LNCAP (cell line): ENCODE results near the gene SHB.

Source experiments
- CTCF ChIP-seq: fragments of 450-650 bp; IDR thresholded peaks from 2 replicates; pipeline ENCODE4 v1.5.1; 2017; ENCODE audit warnings: mild to moderate bottlenecking

The SHB gene

GRCh38 chr9:37958154-37958553 lies 110.9 kb downstream of the SHB start:
- no peak for TF ChIP-seq CTCF

- TF ChIP-seq CTCF, result no peak
Observed at GRCh38 chr9:37957664-37957953, 111.4 kb downstream of the SHB start.

- no peak for TF ChIP-seq CTCF
Observed at GRCh38 chr9:37956904-37957663, 111.9 kb downstream of the SHB start.

GRCh38 chr9:37956423-37956820 lies 112.6 kb downstream of the SHB start:
- no peak for TF ChIP-seq CTCF

DNA sequence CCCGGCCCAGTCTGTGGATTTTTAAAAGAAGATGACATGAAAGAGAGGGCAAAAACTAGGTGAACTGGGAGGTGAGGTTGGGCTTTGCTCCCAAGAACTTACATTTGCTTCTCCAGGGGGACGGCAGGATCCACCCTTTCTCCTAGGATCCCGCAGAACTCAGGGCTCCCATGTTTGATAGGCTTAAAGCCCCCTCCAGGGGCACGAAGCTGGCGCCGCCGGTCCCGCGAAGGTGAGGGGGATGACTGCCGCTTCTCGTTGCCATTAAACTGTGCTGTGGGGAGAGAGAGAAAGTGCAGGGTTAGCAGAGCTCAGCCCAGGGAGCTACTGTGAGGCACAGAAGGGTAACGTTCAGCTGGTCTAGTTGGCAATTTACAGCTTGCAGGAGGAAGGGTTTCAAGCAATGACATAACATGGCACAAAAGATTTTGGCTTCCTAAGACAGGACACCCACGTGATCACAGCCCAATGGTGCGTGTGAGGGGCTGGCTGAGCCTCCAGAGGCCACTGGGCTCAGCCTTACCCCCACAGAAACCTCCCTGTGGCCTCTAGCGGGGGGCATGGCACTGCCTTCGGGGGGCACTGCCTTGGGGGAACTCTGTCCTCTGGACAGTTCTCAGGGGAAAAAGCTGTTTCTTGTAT lies 113.1 kb downstream of the SHB start:
- no peak for TF ChIP-seq CTCF

DNA sequence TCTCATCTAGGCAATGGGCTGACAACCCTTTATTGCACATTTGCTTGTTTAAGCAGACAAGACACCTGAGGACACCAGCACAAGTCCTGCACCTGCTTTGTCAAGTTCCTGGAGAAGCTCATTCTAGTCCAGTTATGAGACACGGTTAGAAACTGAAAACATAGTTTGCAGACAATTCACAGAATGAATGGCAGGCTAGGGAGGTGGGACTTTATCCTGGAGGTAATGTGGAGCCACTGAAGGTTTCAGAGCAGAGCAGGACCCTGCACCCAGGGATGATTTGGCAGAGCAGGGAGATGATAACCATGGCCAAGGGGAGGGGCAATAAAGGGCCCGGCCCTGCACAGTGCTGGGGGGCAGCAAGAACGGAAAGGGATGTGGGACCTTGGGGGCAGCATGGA lies 114.4 kb downstream of the SHB start:
- TF ChIP-seq CTCF, result no peak

DNA sequence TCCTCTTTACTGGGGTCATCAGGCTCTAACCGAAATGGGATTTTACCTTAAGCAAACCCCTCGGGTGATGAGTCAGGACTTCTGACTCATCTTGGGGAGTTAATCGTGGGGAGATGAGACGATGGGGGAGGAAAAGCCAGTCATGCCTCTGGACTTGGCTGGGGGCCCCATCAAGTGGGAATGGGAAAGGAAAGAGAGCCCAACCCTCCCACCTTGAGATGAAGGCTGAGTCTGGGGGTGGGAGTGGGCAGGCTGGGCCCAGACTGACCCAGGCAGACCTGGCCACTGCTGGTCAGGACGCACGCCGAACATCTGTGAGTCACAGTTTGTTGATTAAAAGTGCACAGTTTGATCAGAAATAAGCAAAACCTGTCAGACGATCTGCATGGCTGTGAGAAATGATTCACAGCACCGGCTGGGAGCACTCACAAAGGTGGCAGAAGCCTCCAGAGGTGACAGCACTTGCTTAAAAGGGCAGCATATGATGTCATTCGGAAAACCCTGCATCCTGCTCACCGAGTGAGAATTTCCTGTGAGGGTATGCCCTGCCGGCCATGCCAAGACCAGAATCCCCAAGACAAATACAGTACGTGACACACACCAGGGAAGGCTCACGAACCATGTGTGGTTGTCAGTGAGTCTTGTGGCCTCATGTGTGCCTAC lies 115.1 kb downstream of the SHB start:
- TF ChIP-seq CTCF, result no peak
